Ishikawa (cell line): ENCODE data around the gene KRT12.

Experiments used
- CEBPB ChIP-seq: IDR thresholded peaks from 2 replicates; pipeline ENCODE4 v1.6.1; 2012
- CREB1 ChIP-seq: IDR thresholded peaks from 2 replicates; pipeline ENCODE4 v1.6.1; 2012; ENCODE audit warnings: low read depth
- EP300 ChIP-seq: IDR thresholded peaks from 2 replicates; pipeline ENCODE4 v1.6.1; 2012; ENCODE audit warnings: borderline replicate concordance
- FOXM1 ChIP-seq: IDR thresholded peaks from 2 replicates; pipeline ENCODE4 v1.6.1; 2012; ENCODE audit warnings: low read depth, borderline replicate concordance
- MAX ChIP-seq: IDR thresholded peaks from 2 replicates; pipeline ENCODE4 v1.6.1; 2012
- NFIC ChIP-seq: IDR thresholded peaks from 2 replicates; pipeline ENCODE4 v1.6.1; 2012
- RAD21 ChIP-seq: IDR thresholded peaks from 2 replicates; pipeline ENCODE4 v1.6.1; 2012; ENCODE audit warnings: low read depth
- REST ChIP-seq: IDR thresholded peaks from 2 replicates; pipeline ENCODE4 v1.6.1; 2012; ENCODE audit warnings: low read depth, mild to moderate bottlenecking
- TAF1 ChIP-seq: IDR thresholded peaks from 2 replicates; pipeline ENCODE4 v1.6.1; 2012; ENCODE audit warnings: low read depth, mild to moderate bottlenecking
- YY1 ChIP-seq: IDR thresholded peaks from 2 replicates; pipeline ENCODE4 v1.6.1; 2012; ENCODE audit warnings: low read depth
- ZBTB7A ChIP-seq: IDR thresholded peaks from 2 replicates; pipeline ENCODE4 v1.6.1; 2012; ENCODE audit warnings: low read depth

GRCh38 chr17:40828454-40829044, 38.5 kb downstream of the KRT12 start:
- TF ChIP-seq REST (no peak), EP300 (no peak), CEBPB (no peak), ZBTB7A (no peak), RAD21 (no peak), CREB1 (no peak), NFIC (no peak), TAF1 (no peak), MAX (no peak), FOXM1 (no peak), YY1 (no peak)
